GM21526 (cell line): ENCODE data around the gene NGLY1.

Experiments used
- ATAC-seq: cut with Tn5 transposase; IDR thresholded peaks from one replicate; pipeline ENCODE4 v1.9.1; 2021; ENCODE audit warnings: moderate library complexity; ENCODE audit not compliant: unreplicated experiment, low FRiP score

The NGLY1 gene

GRCh38 chr3:25673738-25674298 is 109.4 kb downstream of the NGLY1 start:
- ATAC-seq = no peak
